Suprapubic skin (tissue), 3 donors: ENCODE data around the gene PRR35.

ENCODE experiments used
- EP300 ChIP-seq: sonication (generic); formaldehyde crosslinking; IDR thresholded peaks from one replicate; pipeline ENCODE4 v1.6.1; 2017; ENCODE audit warnings: antibody characterized with exemption
- POLR2A ChIP-seq, 2 donors: fragments of 450-650 bp; IDR thresholded peaks; one replicate each; pipeline ENCODE4 v1.6.1; 2017; ENCODE audit warnings: antibody characterized with exemption in 2 of 2, mild to moderate bottlenecking in 2 of 2, moderate library complexity in 2 of 2
- TF ChIP-seq, protein P1 (sequence below), 2 donors: fragments of 200-600 bp in 1 of 2; fragments of 450-650 bp in 1 of 2; sonication (generic) in 1 of 2; IDR thresholded peaks; one replicate each; pipeline ENCODE4 v1.5.1; 2016 to 2019; ENCODE audit warnings: antibody characterized with exemption in 2 of 2, mild to moderate bottlenecking in 1 of 2, moderate library complexity in 1 of 2

DNA sequence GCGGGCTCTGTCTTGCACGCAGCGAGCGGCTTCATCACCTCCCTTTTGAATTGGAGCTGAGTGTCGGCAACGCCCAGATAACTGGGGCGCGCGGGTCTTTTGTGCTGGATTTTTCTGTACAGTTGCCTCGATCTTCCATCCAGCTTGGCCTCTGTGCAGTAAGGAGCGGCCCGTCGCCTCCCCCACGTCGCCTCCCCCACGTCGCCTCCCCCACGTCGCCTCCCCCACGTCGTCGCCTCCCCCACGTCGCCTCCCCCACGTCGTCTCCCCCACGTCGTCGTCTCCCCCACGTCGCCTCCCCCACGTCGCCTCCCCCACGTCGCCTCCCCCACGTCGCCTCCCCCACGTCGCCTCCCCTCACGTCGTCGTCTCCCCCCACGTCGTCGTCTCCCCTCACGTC, 15.7 kb upstream of the PRR35 start:
- TF ChIP-seq, protein P1, sequence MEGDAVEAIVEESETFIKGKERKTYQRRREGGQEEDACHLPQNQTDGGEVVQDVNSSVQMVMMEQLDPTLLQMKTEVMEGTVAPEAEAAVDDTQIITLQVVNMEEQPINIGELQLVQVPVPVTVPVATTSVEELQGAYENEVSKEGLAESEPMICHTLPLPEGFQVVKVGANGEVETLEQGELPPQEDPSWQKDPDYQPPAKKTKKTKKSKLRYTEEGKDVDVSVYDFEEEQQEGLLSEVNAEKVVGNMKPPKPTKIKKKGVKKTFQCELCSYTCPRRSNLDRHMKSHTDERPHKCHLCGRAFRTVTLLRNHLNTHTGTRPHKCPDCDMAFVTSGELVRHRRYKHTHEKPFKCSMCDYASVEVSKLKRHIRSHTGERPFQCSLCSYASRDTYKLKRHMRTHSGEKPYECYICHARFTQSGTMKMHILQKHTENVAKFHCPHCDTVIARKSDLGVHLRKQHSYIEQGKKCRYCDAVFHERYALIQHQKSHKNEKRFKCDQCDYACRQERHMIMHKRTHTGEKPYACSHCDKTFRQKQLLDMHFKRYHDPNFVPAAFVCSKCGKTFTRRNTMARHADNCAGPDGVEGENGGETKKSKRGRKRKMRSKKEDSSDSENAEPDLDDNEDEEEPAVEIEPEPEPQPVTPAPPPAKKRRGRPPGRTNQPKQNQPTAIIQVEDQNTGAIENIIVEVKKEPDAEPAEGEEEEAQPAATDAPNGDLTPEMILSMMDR (IDR thresholded peaks at IDR 0.05) = no peak
- TF ChIP-seq EP300 (no peak), POLR2A (IDR thresholded peaks at IDR 0.05) (no peak)
